MM.1S (cell line): ENCODE data around the gene DTYMK.

ENCODE experiments used
- DNase-seq: peaks from one replicate; pipeline ENCODE4 v3.0.0-alpha.2; 2015
- H2AFZ ChIP-seq: fragments of 300-600 bp; sonication (generic); 2 replicates; pipeline ENCODE4 v1.6.0; 2016; ENCODE audit warnings: antibody characterized with exemption, low read length
- H3F3A ChIP-seq: fragments of 300-600 bp; sonication (generic); 2 replicates; pipeline ENCODE4 v1.6.1; 2016; ENCODE audit warnings: mild to moderate bottlenecking, antibody characterized with exemption, low read length, moderate library complexity, mixed read lengths; ENCODE audit not compliant: insufficient read depth
- H3K27ac ChIP-seq: fragments of 300-600 bp; sonication (generic); 2 replicates; pipeline ENCODE4 v1.5.1; 2016; ENCODE audit warnings: mild to moderate bottlenecking, low read length
- H3K27me3 ChIP-seq: fragments of 300-600 bp; sonication (generic); replicated peaks from 2 replicates; pipeline ENCODE4 v1.6.0; 2016; ENCODE audit warnings: low read length; ENCODE audit not compliant: insufficient read depth
- H3K36me3 ChIP-seq: fragments of 300-600 bp; sonication (generic); replicated peaks from 2 replicates; pipeline ENCODE4 v1.6.1; 2016; ENCODE audit warnings: mild to moderate bottlenecking, low read length, mixed read lengths; ENCODE audit not compliant: insufficient read depth
- H3K4me1 ChIP-seq: fragments of 300-600 bp; sonication (generic); 2 replicates; pipeline ENCODE4 v1.6.1; 2016; ENCODE audit warnings: low read length, mixed read lengths
- H3K4me2 ChIP-seq: fragments of 300-600 bp; sonication (generic); 2 replicates; pipeline ENCODE4 v1.6.0; 2016; ENCODE audit warnings: low read depth, low read length
- H3K4me3 ChIP-seq: fragments of 300-600 bp; sonication (generic); 2 replicates; pipeline ENCODE4 v1.5.1; 2016; ENCODE audit warnings: low read length, mixed read lengths
- H3K79me2 ChIP-seq: fragments of 300-600 bp; sonication (generic); 2 replicates; pipeline ENCODE4 v1.6.1; 2016; ENCODE audit warnings: mixed run types, low read length, mixed read lengths
- H3K9ac ChIP-seq: fragments of 300-600 bp; sonication (generic); 2 replicates; pipeline ENCODE4 v1.6.1; 2016; ENCODE audit warnings: low read length, mixed read lengths
- H3K9me2 ChIP-seq: fragments of 300-600 bp; sonication (generic); replicated peaks from 2 replicates; pipeline ENCODE4 v1.6.1; 2016; ENCODE audit warnings: mild to moderate bottlenecking, low read length, mixed read lengths; ENCODE audit not compliant: insufficient read depth
- H3K9me3 ChIP-seq: fragments of 300-600 bp; sonication (generic); replicated peaks from 2 replicates; pipeline ENCODE4 v1.6.1; 2016; ENCODE audit warnings: mild to moderate bottlenecking, low read length, mixed read lengths; ENCODE audit not compliant: insufficient read depth
- H4K20me1 ChIP-seq: fragments of 300-600 bp; sonication (generic); 2 replicates; pipeline ENCODE4 v1.6.1; 2016; ENCODE audit warnings: mild to moderate bottlenecking, low read length, moderate library complexity, mixed read lengths; ENCODE audit not compliant: insufficient read depth
- CTCF ChIP-seq: fragments of 300-600 bp; sonication (generic); IDR thresholded peaks from 2 replicates; pipeline ENCODE4 v1.5.1; 2016; ENCODE audit warnings: antibody characterized with exemption, low read length, mixed read lengths
- EZH2 ChIP-seq: fragments of 300-600 bp; sonication (generic); optimal IDR thresholded peaks from 2 replicates; pipeline ENCODE3; 2017; ENCODE audit warnings: low read depth, mild to moderate bottlenecking, antibody characterized with exemption, low read length, mixed read lengths
- EZH2phosphoT487 ChIP-seq: fragments of 300-600 bp; sonication (generic); IDR thresholded peaks from 2 replicates; pipeline ENCODE4 v1.6.1; 2018; ENCODE audit warnings: antibody characterized with exemption, low read length

The DTYMK gene

GRCh38 chr2:241668839-241669238, 17.8 kb downstream of the DTYMK start:
- no peak overlapping the region for H3K9ac ChIP-seq
- H3K9me3 ChIP-seq, result no peaks in the 10 kb centered on the region
- no peaks in the 10 kb centered on the region for H3K4me1 ChIP-seq
- no peak overlapping the region for H3K4me2 ChIP-seq
- H3K27me3 ChIP-seq, result no peaks in the 10 kb centered on the region
- no peaks in the 10 kb centered on the region for H3K9me2 ChIP-seq
- DNase-seq, result no peak
- H3K4me3 ChIP-seq, result no peak overlapping the region
- no peaks in the 10 kb centered on the region for H4K20me1 ChIP-seq
- H3K36me3 ChIP-seq, result no peaks in the 10 kb centered on the region
- no peak overlapping the region for H3K27ac ChIP-seq
- no peak overlapping the region for H2AFZ ChIP-seq
- TF ChIP-seq EZH2 (no peak), CTCF (no peak), EZH2phosphoT487 (no peak)
- no peaks in the 10 kb centered on the region for H3F3A ChIP-seq
- H3K79me2 ChIP-seq, result no peaks in the 10 kb centered on the region

- no peaks in the 10 kb centered on the region for H3K27me3 ChIP-seq
- no peak overlapping the region for H3K9ac ChIP-seq
- no peak for TF ChIP-seq EZH2
- no peak for TF ChIP-seq EZH2phosphoT487
- no peak for TF ChIP-seq CTCF
- no peaks in the 10 kb centered on the region for H3K9me2 ChIP-seq
- H3K4me3 ChIP-seq, result no peak overlapping the region
- DNase-seq, result no peak
- H3K4me2 ChIP-seq, result no peak overlapping the region
- no peaks in the 10 kb centered on the region for H3F3A ChIP-seq
- H3K79me2 ChIP-seq, result no peaks in the 10 kb centered on the region
- no peaks in the 10 kb centered on the region for H3K9me3 ChIP-seq
- H3K4me1 ChIP-seq, result no peaks in the 10 kb centered on the region
- no peak overlapping the region for H3K27ac ChIP-seq
- H3K36me3 ChIP-seq, result no peaks in the 10 kb centered on the region
- H4K20me1 ChIP-seq, result no peaks in the 10 kb centered on the region
- no peak overlapping the region for H2AFZ ChIP-seq
Measured at GRCh38 chr2:241668354-241668753, 18.3 kb downstream of the DTYMK start.

GRCh38 chr2:241666627-241667400, 19.8 kb downstream of the DTYMK start:
- Histone ChIP-seq H2AFZ (no peak overlapping the region), H3K9me3 (no peaks in the 10 kb centered on the region), H3K36me3 (no peaks in the 10 kb centered on the region), H3K4me3 (no peak overlapping the region), H3K9ac (no peak overlapping the region), H3K4me2 (no peak overlapping the region), H3F3A (no peaks in the 10 kb centered on the region), H3K4me1 (no peaks in the 10 kb centered on the region), H3K27me3 (no peaks in the 10 kb centered on the region), H3K79me2 (no peaks in the 10 kb centered on the region), H3K27ac (no peak overlapping the region), H3K9me2 (no peaks in the 10 kb centered on the region), H4K20me1 (no peaks in the 10 kb centered on the region)
- DNase-seq, result no peak
- TF ChIP-seq EZH2 (no peak), CTCF (no peak), EZH2phosphoT487 (no peak)
